ENCODE data around the gene DNM3.
A peak's percentile ranks its signal among the peaks of the same experiment; 100 is the strongest.

The DNM3 gene

GRCh38 chr1:171983584-171983983 lies 142.3 kb downstream of the DNM3 start:
- TF ChIP-seq, protein P1, sequence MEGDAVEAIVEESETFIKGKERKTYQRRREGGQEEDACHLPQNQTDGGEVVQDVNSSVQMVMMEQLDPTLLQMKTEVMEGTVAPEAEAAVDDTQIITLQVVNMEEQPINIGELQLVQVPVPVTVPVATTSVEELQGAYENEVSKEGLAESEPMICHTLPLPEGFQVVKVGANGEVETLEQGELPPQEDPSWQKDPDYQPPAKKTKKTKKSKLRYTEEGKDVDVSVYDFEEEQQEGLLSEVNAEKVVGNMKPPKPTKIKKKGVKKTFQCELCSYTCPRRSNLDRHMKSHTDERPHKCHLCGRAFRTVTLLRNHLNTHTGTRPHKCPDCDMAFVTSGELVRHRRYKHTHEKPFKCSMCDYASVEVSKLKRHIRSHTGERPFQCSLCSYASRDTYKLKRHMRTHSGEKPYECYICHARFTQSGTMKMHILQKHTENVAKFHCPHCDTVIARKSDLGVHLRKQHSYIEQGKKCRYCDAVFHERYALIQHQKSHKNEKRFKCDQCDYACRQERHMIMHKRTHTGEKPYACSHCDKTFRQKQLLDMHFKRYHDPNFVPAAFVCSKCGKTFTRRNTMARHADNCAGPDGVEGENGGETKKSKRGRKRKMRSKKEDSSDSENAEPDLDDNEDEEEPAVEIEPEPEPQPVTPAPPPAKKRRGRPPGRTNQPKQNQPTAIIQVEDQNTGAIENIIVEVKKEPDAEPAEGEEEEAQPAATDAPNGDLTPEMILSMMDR (IDR thresholded peaks at IDR 0.05; ENCODE audit: low read depth, low read length, missing control alignments) = peak; percentile 18
- no peak for DNase-seq (ENCODE audit: extremely low read depth, low read depth)
- no peak overlapping the region for H3K4me3 ChIP-seq (replicated peaks; ENCODE audit: low read depth, low read length)

- TF ChIP-seq, protein P1 (IDR thresholded peaks at IDR 0.05; ENCODE audit: low read depth, low read length, missing control alignments) = no peak
- no peak for DNase-seq (ENCODE audit: extremely low read depth, low read depth)
- no peak overlapping the region for H3K4me3 ChIP-seq (replicated peaks; ENCODE audit: low read depth, low read length)
Measured at GRCh38 chr1:171984262-171984661, 143.0 kb downstream of the DNM3 start.

DNA sequence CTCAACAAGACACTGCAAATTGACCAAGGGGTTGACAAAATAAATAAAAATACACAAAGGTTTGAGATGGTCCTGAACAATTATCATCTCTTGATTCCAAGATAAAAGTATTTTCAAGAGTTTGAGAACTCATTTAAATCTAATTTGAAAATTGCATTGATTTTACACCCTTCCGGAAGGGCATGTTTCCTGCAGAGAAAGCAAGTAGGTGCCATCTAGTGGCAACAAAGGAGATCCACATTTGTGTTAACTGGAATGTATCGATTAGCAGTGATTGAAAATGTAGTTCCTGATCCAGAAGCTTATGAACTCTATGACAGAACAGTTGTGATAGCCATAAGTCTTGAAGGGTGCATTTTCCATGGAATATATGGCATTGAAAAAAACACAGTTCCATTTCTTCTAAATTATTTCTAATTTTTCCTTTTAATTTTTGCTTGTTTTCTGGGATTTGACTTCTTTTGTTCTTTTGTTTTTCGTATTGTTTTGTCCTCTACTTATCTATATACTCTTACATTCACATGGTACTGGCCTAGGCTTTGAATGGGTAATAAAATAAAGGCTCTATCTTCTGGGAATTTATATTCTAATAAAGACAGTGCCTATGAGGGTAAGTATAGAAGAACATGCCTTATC lies 143.7 kb downstream of the DNM3 start:
- TF ChIP-seq, protein P1 (IDR thresholded peaks at IDR 0.05; ENCODE audit: low read depth, low read length, missing control alignments) = peak; percentile 70
- no peak for DNase-seq (ENCODE audit: extremely low read depth, low read depth)
- H3K4me3 ChIP-seq (replicated peaks; ENCODE audit: low read depth, low read length) = no peak overlapping the region

DNA sequence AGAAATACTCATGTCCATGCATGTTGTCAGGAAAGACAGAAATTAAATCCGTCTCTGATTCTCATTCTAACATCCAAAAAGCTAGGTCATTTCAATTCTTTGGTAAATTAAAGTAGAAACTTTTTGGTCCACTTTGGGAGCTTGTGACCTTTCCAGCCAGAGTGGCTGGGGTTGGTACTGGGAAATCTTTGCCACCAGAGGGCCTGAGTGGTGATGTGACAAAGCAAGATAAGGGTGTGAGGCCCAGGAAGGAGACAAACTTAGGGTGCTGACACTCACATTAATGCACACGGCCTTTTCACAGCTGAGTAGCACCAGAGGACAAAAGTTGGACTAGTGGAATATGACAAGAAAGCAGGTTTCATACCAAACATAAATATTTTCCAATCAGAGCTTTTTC lies 144.3 kb downstream of the DNM3 start:
- no peak overlapping the region for H3K4me3 ChIP-seq (replicated peaks; ENCODE audit: low read depth, low read length)
- no peak for DNase-seq (ENCODE audit: extremely low read depth, low read depth)
- TF ChIP-seq, protein P1 (IDR thresholded peaks at IDR 0.05; ENCODE audit: low read depth, low read length, missing control alignments) = peak; percentile 32

DNA sequence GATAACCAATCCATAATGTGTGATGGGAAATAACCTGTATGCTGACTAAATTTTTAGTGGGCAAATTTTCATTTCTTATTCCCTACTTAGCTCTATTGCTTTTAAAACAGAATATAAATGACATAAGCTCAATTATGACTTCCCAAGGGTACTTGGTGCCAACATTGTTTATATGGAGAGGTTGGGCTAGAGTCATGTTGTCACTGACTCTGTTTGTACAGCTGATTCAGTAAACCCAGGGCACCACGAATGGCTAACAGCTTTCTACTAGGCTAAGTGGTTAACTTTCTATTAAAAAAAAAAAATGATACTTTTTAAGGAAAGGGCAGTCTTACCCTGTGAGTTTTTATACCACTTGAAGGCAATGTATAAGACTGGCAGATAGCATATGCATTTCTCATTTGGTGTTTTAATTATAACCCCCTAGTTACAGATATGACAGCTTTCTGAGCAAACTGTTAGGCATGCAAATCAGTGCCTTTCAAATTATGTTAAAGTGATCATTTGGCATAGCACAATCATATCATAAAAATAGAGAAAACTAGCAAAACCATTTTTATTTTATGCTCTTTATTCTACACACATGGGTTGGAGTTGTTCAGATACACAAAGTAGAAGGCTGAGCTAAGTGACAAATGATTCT lies 147.1 kb downstream of the DNM3 start:
- TF ChIP-seq, protein P1 (IDR thresholded peaks at IDR 0.05; ENCODE audit: low read depth, low read length, missing control alignments) = no peak
- DNase-seq (ENCODE audit: extremely low read depth, low read depth) = no peak
- no peak overlapping the region for H3K4me3 ChIP-seq (replicated peaks; ENCODE audit: low read depth, low read length)

- TF ChIP-seq, protein P1 (IDR thresholded peaks at IDR 0.05; ENCODE audit: low read depth, low read length, missing control alignments) = no peak
- H3K4me3 ChIP-seq (replicated peaks; ENCODE audit: low read depth, low read length) = no peak overlapping the region
- no peak for DNase-seq (ENCODE audit: extremely low read depth, low read depth)
Measured at GRCh38 chr1:171990371-171990770, 149.1 kb downstream of the DNM3 start.
